A549 treated with Hydrocortisone at 1 μM for 4 hours (cell line): ENCODE measurements around the gene MAGEB10. TPM values are rescaled to one million over a fixed set of nuclear protein-coding genes. Genes with fewer than 3 reads are reported as not detected.

Experiments used
- total RNA-seq: library from RNA; stranded (reverse); fragments of 200-300 nt; extraction: Qiagen RNA extraction; gene quantifications from 5 replicates; pipeline ENCODE4 v1.2.3, GENCODE V29; 2022

The MAGEB10 gene
- not detected in 5 replicates for total RNA-seq

DNA sequence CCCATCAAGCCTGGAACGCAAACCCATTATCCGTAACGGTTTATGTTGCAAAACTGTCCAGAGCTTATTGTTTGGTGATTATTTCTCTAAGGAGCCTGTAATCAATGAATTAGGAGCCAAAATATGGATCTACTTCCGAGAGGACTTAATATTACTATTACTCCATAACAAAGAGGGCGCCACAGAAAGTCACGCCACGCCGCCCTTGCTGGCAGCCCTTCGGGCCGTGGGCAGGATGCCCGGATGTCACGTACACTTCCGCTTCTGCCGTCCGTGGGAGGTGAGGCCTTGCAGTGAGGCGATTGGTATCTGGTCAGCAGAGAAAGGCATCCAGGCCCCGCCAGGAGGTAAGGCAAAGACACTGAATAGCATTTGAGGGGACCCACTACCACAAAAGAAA is at the start of gene MAGEB10:
Gene MAGEB10, plus strand, starts transcription at position 301 of the 400 bp plus-strand sequence. CDS start 13,317 bp downstream, outside the sequence.

Other genes with a start within 250 kb of the MAGEB10 start
- not detected in 5 replicates for gene DCAF8L2, start 217.6 kb upstream of the MAGEB10 start, total RNA-seq
- gene DCAF8L1, start 173.5 kb downstream of the MAGEB10 start, total RNA-seq, result not detected in 5 replicates